AG04450 (cell line): ENCODE measurements around the gene DCDC2C. TPM values are rescaled to one million over a fixed set of nuclear protein-coding genes. Genes with fewer than 3 reads are reported as not detected.
A peak's percentile ranks its signal among the peaks of the same experiment; 100 is the strongest.

Experiments
- CTCF ChIA-PET: fragments of 300-600, 350-600 bp; formaldehyde crosslinking; extraction: SDS; loops from one replicate; lab custom pipeline; 2022; ENCODE audit warnings: antibody characterized with exemption, inconsistent platforms; lab: Charles Lee
- POLR2A ChIA-PET: fragments of 350-600 bp; formaldehyde crosslinking; extraction: SDS; loops from one replicate; lab custom pipeline; 2021; ENCODE audit warnings: antibody characterized with exemption, inconsistent platforms; lab: Yijun Ruan, JAX
- DNase-seq: peaks from one replicate; pipeline ENCODE4 v3.0.0-alpha.2; 2011; ENCODE audit warnings: low read depth, low spot score
- H3K27ac ChIP-seq: one replicate; pipeline ENCODE4 v1.5.1; 2012; ENCODE audit warnings: low read depth, low read length, control low read depth
- H3K27me3 ChIP-seq: one replicate; pipeline ENCODE4 v1.6.0; 2012; ENCODE audit warnings: low read length; ENCODE audit not compliant: control insufficient read depth, insufficient read depth
- H3K4me3 ChIP-seq: 2 replicates; pipeline ENCODE4 v1.5.1; 2011; ENCODE audit warnings: mild to moderate bottlenecking, low read depth, low read length, control low read depth
- H3K9me3 ChIP-seq: 2 replicates; pipeline ENCODE4 v1.5.1; 2012; ENCODE audit warnings: low read length; ENCODE audit not compliant: control insufficient read depth, insufficient read depth
- polyA plus RNA-seq: library from polyadenylated mRNA; depleted of rRNA; stranded (reverse); fragments of >200 nt; gene quantifications from 2 replicates; pipeline ENCODE4 v1.2.3, GENCODE V29; 2011
- TF ChIP-seq, protein P1 (sequence below): IDR thresholded peaks from 2 replicates; pipeline ENCODE4 v1.5.1; 2011; ENCODE audit warnings: low read depth, low read length, control low read depth, inconsistent platforms

The DCDC2C gene
- polyA plus RNA-seq, 1 experiment = not detected

DNA sequence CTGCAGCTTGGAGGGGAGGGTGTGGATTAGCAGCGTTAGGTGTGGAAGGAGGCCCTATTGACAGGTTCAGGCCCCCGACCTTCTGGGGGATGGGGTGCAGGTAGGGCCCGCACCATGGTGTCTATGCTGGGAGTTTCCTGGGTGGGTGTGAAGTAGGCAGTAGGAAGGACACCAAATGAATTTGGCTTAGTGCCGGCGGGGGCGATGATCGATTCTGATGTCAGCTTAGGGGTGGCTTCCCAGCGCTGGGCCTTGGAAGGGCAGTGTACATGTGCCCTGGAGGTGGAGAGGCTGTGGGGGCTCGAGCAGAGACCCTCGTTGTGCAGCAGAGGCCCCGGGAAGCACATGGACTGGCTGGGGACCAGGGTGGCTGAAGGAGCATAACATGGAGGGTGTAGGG lies 21.6 kb downstream of the DCDC2C start:
- TF ChIP-seq, protein P1, sequence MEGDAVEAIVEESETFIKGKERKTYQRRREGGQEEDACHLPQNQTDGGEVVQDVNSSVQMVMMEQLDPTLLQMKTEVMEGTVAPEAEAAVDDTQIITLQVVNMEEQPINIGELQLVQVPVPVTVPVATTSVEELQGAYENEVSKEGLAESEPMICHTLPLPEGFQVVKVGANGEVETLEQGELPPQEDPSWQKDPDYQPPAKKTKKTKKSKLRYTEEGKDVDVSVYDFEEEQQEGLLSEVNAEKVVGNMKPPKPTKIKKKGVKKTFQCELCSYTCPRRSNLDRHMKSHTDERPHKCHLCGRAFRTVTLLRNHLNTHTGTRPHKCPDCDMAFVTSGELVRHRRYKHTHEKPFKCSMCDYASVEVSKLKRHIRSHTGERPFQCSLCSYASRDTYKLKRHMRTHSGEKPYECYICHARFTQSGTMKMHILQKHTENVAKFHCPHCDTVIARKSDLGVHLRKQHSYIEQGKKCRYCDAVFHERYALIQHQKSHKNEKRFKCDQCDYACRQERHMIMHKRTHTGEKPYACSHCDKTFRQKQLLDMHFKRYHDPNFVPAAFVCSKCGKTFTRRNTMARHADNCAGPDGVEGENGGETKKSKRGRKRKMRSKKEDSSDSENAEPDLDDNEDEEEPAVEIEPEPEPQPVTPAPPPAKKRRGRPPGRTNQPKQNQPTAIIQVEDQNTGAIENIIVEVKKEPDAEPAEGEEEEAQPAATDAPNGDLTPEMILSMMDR = no peak
- CTCF ChIA-PET = interaction anchor here (1.7 kb wide), 1 partner anchor 103 kb away, joined by 9 read pairs; no protein-coding TSS in a partner anchor
- H3K27me3 ChIP-seq = peaks cover 4% of the 10 kb centered on the region
- DNase-seq = no peak
- POLR2A ChIA-PET = no interaction called here
- H3K9me3 ChIP-seq = no peaks in the 10 kb centered on the region; the same call in 1 of the 2 replicates
- H3K27ac ChIP-seq = no peak overlapping the region
- no peak overlapping the region for H3K4me3 ChIP-seq

DNA sequence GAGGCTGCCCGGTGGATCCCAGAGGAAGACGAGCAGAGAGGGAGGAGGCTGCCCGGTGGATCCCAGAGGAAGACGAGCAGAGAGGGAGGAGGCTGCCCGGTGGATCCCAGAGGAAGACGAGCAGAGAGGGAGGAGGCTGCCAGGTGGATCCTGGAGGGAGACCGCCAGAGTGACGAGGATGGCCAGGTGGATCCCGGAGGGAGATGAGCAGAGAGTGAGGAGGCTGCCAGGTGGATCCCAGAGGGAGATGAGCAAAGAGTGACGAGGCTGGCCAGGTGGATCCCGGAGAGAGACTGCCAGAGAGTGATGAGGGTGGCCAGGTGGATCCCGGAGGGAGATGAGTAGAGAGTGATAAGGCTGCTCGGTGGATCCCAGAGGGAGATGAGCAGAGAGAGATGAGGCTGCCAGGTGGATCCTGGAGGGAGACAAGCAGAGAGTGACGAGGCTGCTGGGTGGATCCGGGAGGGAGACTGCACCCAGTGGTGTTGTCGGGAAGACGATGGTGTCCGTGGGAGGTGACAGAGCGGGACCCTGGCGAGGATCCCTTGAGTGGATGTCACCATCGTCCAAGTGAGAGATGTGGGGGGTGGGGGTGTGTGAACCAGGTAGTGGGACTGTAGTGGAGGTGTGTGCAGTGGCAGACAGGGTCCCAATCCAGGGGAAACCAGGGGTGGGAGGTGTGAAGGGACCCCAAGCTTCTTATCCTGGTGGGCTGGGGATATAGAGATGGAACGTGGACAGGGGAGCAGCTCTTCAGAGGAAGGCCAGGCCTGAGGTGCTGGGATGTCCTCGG lies 22.3 kb downstream of the DCDC2C start:
- no peaks in the 10 kb centered on the region; the same call in 1 of the 2 replicates for H3K9me3 ChIP-seq
- no peak for DNase-seq
- ChIA-PET CTCF (interaction anchor here (4.5 to 5.2 kb wide), 2 partner anchors 55 to 101 kb away, joined by 56 to 142 read pairs; no protein-coding TSS in a partner anchor), POLR2A (no interaction called here)
- H3K4me3 ChIP-seq = no peak overlapping the region
- TF ChIP-seq, protein P1 = no peak
- H3K27ac ChIP-seq = no peak overlapping the region
- peaks cover 4% of the 10 kb centered on the region for H3K27me3 ChIP-seq

DNA sequence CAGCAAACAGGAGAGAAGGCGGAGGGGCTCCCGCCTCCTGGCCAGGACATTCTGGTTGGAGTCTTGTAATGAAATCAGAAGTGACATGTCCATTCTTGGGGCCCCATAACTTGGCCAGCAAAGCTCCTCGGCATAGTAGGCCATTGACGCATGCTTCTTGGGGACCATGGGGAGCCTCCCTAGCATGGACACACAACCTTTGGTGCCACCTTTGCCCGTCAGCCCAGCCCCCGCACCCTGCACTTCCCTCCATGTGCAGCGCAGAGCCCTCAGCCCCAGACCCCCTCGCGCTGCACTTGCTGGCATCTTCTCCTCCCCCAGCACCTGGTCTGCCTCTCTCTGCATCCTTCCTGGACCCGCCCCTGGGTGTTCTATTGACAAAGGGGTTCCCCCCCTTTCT lies 23.1 kb downstream of the DCDC2C start:
- Histone ChIP-seq H3K27me3 (peaks cover 4% of the 10 kb centered on the region), H3K9me3 (no peaks in the 10 kb centered on the region; the same call in 1 of the 2 replicates), H3K27ac (no peak overlapping the region), H3K4me3 (no peak overlapping the region)
- ChIA-PET POLR2A (no interaction called here), CTCF (interaction anchor here (2.7 to 5.2 kb wide), 4 partner anchors 15 to 100 kb away, joined by 25 to 142 read pairs (median 43); no protein-coding TSS in a partner anchor)
- TF ChIP-seq, protein P1 = no peak
- DNase-seq = no peak

DNA sequence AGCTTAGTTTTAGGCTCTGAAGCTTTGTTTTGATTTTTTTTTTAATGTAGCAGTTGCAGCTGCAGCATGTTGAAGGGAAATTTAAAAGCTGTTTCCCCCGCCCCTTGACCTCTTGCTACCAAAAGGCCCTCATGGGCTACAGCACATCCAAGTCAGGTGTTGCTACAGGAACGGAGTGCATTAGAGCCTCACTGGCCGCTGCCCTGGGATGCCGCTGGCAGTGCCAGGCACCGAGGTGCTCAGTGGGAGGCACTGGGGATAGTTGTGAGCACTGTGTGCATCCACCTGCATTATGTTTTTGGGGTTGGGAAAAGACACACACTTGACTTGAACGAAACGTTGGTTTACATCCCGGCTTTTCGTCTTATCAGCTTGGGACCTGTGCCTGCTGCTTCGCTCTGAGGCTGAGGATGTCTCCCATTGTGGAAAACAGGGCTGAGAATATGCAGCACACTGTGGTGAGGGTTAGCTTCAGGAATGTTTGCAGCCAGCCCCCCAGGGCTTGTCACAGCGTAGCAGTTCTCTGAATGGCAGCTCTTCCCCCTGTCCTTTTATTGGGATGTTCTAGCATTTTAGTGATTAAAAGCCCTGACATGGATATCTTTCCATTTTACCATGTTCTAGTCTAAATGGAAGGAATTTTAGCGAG lies 24.1 kb downstream of the DCDC2C start:
- H3K27me3 ChIP-seq = peaks cover 4% of the 10 kb centered on the region
- ChIA-PET POLR2A (no interaction called here), CTCF (interaction anchor here (0.5 to 5.2 kb wide), 31 partner anchors 8 to 1640 kb away, joined by 3 to 142 read pairs (median 9); no protein-coding TSS in a partner anchor)
- H3K27ac ChIP-seq = no peak overlapping the region
- no peaks in the 10 kb centered on the region; the same call in 1 of the 2 replicates for H3K9me3 ChIP-seq
- DNase-seq = no peak
- peak overlapping the region; percentile 36 for H3K4me3 ChIP-seq
- TF ChIP-seq, protein P1 = no peak
